ENCODE data around the gene RRBP1.
A peak's percentile ranks its signal among the peaks of the same experiment; 100 is the strongest.

Gene RRBP1

DNA sequence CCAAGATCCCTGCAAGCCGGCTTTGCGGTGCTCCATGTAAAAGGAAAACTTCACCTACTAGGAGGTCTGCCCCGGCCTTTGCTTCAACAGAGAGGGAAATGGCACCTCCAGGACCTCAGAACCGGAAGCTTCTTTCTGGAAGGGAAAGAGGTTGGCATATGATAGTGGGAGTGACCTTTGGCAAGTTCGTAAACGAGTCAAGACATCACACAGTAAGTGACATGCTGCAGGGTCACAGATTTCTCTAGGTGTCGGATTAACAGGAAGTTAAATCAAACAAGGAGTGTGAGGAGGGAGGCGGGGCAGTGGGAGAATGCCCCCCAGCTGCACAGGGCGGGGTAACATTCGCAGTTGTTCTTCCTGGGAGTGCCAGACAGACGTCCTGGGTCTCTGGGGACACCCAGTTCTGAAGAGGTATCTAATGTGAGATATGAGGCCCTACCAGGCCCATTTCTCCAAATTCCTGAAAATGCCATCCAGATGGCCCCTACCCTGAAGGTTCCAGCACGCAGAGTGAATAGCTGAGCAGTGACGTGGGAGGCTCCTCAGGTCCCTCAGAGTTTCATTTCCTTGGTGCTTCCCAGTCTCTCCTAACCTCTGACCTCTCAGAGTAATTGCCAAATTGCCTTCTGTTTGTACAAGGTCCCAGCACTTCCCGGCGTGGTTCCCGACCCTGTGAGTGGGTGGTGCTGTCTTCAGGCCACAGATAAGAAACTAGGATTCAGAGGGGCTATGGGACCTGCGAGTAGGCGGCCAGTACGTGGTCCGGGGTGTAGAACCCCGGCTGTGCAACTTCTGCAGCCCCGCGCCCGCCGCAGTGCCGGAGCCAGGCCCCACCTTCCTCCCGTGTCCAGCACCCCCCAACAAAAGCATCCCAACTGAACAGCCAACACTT is 1.9 kb downstream of the RRBP1 start:
- peak; percentile 9 to 22 for DNase-seq

DNA sequence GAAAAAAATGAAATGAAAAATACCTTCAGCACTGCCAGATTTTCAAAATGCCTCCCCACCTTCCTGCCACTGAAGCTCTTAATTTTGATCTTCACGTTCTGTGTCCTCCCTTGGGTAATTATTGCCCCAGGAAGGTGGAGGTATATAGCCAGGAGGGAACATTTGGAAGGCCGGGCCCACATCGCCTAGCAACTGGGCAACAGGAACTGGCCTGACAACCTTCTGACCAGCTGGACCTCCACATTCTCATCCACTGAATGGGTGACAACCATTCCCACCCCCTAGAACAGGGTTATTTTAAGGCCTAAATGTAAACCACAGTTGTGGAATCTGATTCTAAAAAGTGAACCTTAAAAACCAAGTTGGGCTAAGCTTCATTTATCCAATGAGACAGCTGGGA is 3.2 kb downstream of the RRBP1 start:
- no peak for DNase-seq

DNA sequence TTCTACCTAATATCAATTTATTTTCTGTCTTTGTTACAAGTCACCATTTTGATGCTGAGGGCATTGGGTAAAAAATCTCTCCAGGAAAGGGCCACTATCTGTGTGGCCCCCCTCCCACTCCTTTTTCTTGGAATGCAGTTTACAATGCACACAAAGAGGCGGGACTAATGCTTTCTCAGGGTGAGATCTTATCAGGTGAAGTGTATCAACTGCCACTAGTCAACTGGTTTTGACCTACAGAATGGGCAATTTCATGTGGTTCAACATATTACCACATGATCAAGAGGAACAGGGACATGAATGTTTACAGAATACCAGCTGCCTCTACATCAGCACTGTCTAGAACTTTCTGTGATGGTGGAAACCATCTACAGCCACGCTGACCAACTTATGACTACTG is 3.7 kb downstream of the RRBP1 start:
- DNase-seq: no peak

DNA sequence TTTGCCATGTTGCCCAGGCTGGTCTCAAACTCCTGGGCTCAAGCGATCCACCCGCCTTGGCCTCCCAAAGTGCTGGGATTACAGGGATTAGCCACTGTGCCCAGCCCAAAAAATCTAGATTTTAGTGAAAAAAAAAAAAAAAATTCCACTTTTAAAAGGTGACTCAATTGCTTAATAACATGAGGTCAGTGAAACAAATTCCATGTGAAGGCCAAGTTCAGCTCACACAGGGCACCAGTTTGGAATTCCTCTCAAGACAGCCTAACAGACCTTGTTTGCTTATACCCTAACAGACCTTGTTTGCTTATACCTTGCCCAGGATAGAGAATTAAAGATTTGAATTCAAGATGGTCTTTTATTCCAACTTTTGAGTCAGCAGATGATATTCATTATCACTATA is 5.1 kb downstream of the RRBP1 start:
- DNase-seq: no peak

DNA sequence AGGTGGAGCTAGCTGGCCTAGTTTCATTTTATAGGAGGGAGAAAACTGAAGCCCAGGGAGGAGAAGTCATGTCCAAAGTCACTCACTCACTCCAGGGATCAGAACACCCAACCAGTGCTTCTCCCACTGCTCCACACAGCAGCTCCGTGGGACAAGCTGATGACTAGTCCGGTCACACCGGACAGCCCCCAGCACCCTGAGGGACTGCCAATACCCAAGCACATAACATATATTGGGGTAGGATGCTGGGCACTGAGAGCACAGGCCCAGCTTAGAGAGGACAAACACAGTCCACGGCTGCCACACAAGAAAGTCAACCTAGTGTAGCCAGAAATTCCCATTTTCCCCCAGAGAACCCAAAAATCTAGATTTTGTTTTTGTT is 5.7 kb downstream of the RRBP1 start:
- no peak for DNase-seq

DNA sequence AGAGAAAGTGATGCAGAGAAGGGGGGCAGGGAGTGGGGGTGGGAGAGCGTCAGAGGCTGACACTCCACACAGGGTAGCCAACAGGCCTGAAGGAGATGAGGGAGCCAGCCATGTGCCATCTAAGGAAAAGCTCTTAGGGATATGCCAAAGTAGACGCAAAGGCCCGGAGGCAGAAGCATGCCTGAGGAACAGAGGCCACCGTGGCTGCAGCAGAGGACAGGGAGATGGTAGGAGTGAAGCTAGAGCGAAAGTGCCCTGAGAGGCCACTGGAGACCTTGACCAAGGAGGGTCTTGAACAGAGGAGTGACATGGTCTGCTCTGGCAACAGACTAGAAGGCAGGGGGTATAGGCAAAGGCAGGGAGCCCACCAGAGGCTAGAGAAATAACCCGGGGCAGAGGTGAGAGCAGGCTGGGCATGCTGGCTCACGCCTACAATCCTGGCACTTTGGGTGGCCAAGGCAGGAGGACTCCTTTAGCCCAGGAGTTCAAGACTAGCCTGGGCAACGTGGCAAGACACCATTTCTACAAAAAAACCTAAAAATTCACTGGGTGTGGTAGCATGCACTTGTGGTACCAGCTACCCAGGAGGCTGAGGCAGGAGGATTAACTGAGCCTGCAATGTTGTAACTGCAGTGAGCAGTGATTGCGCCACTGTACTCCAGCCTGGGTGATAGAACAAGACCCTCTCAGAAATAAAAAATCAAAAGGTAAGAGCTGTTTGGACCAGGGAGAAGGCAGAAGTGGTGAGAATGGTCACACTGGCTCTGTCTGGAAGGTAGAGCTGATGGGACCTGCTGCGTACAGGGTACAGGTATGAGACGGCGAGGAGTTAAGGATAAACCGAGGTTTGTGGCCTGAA is 6.3 kb downstream of the RRBP1 start:
- DNase-seq: no peak

DNA sequence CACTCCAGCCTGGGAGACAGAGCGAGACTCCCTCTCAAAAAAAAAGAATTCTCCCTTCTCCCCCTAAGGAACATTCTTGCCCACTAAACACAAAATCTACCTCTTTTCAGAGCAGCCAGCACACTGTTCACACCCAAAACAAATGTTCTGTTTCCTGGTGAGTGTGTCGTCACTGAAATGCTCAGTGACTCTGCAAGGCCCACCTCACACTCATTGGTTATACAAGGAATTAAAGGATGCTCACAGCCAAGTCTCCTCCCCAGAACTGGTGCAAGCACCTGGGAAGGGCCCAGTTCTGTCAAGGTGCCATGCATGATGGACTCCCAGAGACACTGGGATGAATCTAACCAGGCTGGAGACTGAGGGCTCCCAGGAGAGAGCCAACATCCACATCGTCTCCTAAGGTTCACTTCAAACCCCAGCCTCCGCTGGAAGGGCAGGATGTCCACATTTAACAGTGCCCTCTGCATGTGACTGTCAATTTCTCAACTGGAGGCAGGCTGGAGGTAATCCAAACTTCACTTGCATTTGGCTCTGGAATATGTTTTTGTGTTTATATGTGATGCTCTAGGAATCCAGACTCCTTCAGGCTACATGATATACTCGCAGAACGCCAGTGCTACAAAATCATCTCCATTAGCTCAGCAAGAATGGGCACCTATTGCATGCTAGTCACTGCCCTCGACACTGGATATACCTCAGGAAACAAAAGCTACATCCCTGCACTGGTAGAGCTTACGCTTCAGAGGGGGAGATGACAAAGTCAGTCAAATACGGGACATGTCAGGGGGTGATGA is 7.1 kb downstream of the RRBP1 start:
- no peak for DNase-seq

DNA sequence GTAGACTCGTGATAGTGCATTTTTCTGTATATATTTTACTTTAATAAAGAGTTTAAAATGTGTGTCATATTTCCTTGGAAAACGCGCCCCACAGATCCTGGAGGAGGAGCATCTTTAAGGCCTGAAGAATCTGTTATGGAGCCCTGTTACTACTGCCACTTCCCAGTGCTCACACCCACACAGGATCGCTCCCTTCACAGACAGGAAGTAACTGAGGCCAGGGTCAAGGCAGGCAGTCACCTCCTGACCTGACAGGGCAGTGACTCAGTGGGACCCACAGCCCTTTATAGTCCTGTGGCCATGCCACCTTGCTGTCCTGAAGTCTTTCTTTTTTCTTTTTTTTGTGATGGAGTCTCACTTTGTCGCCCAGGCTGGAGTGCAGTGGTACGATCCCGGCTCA is 9.0 kb downstream of the RRBP1 start:
- no peak for DNase-seq

DNA sequence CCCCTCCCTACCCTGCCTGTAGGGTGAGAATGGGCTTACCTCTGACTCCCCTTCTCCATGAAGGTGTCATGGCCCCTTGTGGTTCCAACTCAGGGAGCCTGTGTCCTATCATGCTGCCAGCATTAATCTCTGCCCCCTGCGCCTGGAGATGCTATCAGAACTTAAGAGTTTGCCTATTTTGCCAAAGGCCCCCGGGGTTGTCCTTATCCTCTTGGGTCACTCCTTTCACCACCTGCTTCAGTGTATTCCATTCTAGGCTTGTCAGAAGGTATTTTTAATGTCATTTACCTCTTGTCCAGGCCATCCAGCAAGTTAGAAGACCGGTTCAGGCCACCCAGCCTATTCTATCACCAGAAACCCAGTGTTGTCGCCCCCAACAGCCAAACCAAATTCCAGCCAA is 10.5 kb downstream of the RRBP1 start:
- DNase-seq: no peak

DNA sequence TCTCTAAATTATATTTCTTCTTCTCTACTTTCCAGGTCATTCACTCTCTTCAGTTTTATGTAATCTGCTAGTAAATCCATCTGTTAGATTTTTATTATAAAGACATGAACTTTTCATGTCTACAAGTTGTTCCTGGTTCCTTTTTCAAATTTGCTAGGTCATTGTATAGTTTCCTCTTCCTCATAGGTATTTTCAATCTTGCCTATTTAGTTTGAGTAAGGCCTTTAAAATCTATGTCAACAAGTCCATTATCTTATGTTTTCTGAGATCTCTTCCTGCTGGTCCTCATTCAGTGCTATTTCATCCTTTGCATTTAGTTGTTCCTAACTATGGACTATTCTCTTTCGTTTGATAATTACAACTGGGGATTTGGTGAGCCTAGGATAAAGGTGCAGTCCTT is 11.0 kb downstream of the RRBP1 start:
- no peak for DNase-seq

DNA sequence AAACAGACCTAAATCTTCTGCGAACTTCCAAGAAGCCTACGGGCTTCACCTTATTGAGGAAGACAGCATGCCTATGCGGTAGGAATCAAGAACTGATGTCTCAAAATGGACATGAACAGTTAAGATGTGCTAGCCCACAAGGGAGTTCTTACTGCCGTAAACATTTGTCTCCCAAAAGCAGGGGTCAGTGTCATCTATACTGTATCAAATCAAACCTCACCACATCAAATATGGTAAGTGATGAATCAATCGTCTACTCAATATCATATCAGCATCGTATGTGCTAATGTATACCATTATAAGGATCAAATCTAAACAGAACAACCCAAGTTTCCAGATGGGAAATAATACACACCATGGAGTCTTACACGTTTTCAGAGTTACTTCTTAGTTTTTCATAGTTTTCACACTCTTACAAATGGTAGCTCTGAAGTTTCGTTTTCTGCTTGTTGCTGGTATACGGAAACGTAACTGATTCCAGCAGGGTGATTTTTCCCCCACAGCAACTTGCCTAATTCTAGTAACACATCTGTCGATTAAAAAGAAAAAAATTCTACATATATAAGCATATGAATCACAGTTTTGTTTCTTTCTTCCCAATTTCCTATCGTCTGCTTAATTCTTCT is 12.6 kb downstream of the RRBP1 start:
- DNase-seq: no peak

DNA sequence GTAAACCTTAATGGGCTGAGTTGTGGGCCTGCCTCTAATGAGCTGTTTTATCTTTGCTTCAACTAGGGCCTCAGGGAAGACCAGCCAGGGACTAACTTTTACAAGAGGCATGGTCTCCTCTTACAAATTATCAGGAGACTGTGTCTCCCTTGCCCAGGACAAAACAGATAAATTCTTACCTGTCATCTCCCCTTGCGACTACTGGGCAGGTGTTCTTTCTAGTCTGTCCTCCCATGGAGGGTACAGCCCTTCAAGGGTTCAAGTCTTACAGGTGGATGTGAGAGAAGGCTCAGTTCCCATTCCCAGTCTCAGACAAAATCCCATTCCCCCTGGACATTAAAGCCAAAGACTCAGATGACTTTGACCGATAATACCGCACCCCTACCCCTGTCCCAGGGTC is 13.6 kb downstream of the RRBP1 start:
- DNase-seq: no peak

DNA sequence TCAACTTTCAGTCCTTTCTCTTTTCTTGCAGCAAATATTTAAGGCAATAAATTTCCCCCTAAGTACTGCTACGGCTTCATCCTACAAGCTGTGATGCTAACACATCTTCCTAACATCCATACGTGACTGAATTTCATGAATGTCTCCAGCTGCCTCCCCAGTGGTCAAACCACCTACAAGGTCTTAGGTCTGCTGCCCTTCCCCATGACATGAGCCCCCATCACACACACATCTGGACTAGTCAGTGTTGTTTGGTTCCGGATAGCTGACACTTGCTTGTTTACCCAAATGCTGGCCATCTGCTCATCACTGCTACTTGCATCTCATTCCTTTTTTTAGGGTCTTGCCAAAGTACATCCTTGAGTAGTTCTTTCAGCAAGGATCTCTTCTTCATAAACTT is 14.6 kb downstream of the RRBP1 start:
- no peak for DNase-seq

DNA sequence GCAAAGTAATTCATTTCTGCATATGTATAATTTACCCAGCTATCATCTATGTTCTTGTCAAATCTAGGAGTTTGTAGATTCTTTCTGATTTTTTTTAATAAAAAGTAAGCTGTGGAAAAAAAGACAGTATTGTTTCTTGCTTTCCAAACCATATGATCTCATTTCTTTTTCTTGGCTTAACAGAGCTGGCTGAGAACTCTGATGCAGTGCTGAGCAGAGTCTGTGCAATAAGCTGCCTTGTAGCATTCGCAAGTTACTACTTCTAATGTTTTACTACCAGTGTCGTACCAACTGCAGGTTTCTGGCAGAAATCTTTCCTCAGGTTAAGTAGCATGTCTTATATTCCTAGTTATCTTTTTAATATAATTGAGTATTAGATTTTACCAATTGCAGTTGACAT is 15.6 kb downstream of the RRBP1 start:
- no peak for DNase-seq

DNA sequence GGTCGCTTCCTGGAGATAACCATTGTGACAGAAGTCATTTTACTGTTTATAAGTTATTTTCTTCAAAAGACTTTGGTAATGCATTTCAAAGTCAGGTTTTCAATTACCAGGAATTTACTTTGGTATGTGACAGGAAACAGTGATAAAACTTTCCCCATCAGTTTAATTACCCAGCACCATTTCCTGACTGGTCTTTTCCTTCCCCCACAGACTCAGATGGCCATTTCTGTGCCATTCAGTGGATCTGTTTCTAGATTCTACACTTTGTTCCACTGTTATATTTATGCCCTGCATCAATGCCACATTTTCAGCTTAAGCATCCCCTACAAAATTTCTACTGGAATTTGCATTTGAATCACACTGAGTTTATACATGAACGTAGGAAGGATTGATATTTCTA is 16.3 kb downstream of the RRBP1 start:
- DNase-seq: no peak

DNA sequence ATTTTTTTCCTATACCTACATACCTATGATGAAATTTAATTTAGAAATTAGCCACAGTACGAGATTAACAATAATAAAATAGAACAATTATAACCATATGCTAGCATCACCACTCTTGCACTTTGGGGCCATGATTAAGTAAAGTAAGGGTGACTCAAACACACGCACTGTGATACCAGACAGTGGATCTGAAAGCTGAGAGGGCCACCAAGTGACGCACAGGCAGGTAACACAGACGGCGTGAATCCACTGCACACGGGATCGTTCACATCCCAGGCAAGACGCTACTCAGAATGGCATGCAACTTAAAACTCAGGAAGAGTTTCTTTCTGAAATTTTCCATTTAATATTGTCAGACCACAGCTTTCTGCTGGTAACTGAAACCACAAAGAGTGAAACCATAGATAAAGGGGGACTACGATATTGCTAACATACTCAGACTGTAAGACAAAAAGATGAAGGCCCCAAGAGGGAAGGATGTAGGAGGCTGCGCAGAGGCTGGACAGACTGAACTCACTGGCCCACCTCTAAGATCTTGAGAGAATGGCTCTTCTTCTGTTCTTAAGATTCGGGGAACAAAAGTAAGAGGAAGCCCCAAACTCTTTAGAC is 17.9 kb downstream of the RRBP1 start:
- DNase-seq: no peak

DNA sequence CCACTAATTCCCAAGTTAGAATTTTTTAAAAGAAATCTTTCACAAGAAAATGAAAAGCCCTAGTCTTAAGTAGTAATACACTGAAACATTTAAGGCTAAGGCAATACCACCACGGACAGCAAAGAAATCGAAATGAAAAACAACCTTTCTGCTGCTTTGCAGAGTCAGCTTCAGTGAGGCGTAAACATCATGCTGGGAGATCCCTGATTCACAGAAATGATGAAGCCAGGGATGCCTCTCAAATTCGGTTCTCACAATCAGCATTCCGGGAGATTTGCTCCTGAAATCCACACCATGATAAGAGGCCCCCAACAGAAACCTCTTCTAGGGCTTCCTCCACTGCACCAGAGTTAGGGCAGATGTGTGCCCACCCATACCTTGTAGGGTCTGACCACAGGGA is 18.6 kb downstream of the RRBP1 start:
- DNase-seq: no peak

DNA sequence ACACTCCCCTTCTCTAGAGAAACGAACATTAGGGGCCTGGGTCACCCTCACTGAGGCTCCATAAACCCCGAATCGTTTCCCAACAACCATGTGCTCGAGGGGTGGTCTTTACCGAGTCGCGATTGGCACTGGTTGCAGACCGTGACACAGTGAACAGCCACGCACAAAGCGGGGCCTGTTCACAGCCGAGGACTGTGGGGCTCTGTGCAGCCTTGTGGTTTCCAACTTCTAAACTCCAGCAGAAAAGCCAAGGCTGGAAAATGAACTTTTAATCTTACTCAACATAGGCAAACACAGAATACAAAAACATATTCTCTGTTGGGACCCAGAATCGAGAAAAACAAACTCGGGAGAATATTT is 19.0 kb downstream of the RRBP1 start:
- DNase-seq: no peak

DNA sequence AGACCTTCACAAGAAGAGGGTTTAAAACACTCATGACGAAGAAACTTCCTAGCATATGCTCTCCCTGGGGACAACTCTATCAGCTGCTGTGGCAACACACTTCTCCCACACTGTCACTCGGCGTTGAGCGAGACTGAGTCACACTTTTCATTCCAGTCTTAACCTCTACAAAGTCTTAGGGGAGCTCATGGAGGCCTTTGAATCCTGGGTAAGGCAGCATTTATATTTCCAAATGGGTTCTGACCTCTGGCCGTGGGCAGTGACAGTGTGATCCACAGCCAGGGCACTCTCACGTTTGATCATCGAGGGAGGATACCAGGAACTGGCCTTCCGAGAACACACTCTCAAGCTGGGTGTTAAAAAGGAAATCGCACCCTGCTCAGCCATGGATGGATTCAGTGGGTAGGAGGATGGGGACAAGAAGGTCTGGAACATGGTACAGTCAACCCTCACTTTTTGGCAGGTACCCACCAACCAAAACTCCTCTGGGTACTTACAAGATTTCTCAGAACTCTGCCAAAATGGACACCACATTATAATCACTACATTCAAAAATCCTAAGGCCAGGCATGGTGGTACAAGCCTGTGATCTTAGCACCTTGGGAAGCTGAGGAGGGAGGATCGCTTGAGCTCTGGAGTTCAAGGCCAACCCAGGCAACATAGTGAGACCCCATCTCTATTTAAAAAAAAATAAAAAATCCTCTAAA is 19.6 kb downstream of the RRBP1 start:
- no peak for DNase-seq

DNA sequence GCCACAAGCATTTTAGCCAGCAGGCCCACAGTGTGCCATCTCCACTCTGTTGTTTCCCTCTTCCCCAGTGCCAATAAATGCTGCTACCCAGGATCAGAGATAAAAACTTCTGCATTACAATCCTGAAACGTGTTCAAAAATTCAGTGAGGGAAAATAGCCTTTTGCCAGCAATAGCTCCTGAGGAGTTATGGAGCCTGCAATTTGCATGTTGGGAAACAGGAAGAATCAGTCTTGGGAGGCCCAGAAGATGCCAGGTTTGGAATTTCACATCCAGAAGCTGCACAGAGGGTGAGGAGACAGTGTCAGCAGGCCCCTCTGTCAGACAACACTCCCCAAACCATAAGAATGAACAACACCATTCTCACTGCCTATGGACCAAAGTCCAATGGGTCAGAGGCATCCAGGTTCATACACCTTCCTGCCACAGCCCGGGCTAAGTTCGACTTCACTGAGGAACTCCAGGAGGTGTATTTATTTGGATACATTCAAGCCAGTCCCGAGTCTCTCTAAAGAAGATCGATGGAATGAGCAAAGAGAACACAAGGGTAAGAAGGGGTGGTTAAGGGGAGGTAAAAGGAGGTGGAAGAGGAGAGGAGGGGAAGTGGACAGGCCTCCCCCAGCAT is 20.8 kb downstream of the RRBP1 start:
- no peak for DNase-seq

DNA sequence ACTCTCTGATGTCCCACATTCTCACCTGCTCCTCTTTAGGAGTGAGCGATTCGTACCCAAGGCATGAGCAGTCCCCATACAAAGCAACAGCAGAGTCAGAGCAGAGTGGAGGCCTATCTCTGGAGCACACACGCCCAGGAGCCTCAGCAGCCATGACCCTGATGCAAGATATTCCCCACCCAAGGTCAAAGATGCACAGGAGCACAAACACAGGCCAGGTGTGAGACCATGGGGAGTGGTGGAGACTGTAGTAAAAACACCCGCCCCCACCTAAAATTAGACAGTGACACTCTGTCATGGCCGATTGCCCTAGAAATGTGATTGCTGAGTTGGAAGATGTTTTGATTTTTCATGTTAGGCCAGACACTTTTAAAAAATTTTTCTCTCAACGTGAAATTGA is 21.4 kb downstream of the RRBP1 start:
- DNase-seq: no peak

Measured in Kasumi-1 (cell line).